ENCODE results near the gene PILRB. TPM values are rescaled to one million over a fixed set of nuclear protein-coding genes. Genes with fewer than 3 reads are reported as not detected.
"Not testable (repeated sequence)": the region's sequence is repeated elsewhere in the genome, so short reads cannot be mapped to it uniquely, and the experiment has no call there.

Gene PILRB
- total and polyA plus RNA-seq, 8 donors, result 14.7 to 218 (median 23.2) TPM

DNA sequence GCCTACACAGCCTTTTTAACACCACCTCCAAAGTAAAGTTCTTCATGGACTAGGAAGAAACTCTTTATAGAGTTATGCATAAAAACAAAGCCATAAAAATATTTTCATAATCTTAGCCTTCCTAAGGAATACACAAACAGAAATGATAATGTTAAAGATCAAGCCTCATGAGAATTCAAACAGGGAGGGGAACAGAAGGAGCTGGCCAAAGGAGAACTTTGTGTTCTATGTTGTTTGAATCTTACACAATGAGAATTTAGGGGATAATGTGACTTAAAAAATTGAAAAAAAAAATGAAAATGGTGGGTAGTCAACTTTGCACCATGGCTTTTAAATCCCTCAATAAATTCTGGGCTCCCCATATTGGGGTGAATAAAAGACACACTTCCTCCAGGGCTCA lies 9.1 kb upstream of the PILRB start:
- intact Hi-C loops (cut with DNase I), result no loop called here
- no peak overlapping the region for H3K27ac ChIP-seq
- no peaks in the 10 kb centered on the region for H3K9me3 ChIP-seq
- no peaks in the 10 kb centered on the region for H3K27me3 ChIP-seq
- DNase-seq (no peak), FAIRE-seq (no peak), ATAC-seq (no peak)
- H3K4me1 ChIP-seq, result peaks cover 0 to 5% (median 0%) of the 10 kb centered on the region in 3 donors
- H3K36me3 ChIP-seq, result peaks cover 0 to 43% (median 5%) of the 10 kb centered on the region in 3 donors
- TF ChIP-seq, protein P1, sequence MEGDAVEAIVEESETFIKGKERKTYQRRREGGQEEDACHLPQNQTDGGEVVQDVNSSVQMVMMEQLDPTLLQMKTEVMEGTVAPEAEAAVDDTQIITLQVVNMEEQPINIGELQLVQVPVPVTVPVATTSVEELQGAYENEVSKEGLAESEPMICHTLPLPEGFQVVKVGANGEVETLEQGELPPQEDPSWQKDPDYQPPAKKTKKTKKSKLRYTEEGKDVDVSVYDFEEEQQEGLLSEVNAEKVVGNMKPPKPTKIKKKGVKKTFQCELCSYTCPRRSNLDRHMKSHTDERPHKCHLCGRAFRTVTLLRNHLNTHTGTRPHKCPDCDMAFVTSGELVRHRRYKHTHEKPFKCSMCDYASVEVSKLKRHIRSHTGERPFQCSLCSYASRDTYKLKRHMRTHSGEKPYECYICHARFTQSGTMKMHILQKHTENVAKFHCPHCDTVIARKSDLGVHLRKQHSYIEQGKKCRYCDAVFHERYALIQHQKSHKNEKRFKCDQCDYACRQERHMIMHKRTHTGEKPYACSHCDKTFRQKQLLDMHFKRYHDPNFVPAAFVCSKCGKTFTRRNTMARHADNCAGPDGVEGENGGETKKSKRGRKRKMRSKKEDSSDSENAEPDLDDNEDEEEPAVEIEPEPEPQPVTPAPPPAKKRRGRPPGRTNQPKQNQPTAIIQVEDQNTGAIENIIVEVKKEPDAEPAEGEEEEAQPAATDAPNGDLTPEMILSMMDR (IDR thresholded peaks at IDR 0.05), result no peak
- H3K4me3 ChIP-seq, result no peak overlapping the region

DNA sequence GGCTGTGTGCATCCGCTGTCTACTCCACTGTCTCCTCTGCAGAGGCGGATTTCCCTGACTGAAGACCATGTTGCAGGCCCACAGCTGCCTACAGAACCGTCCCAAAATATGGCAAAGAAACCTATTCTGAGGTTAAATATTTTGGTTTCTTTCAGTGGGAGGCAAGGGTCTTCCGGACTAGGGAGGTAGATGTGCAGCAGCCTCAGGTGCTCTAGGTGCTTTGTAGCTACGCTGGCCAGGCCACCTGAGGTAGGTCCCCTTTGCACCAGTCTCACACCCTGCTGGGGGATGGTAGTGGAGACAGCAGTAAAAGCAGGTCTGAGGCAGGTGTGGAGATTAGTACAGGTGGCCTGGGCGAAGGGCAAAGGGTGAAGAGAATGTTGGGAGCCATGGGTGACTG lies 8.2 kb upstream of the PILRB start:
- Histone ChIP-seq H3K4me3 (no peak overlapping the region), H3K36me3 (peaks cover 0 to 52% (median 5%) of the 10 kb centered on the region in 3 donors), H3K27me3 (no peaks in the 10 kb centered on the region), H3K4me1 (peaks cover 0 to 1% (median 0%) of the 10 kb centered on the region in 3 donors), H3K27ac (no peak overlapping the region), H3K9me3 (no peaks in the 10 kb centered on the region)
- ATAC-seq, result no peak
- FAIRE-seq, result no peak
- no peak for DNase-seq
- 94 to 96% methylated on average over 6 of the region's 6 CpGs for WGBS, 2 donors
- TF ChIP-seq, protein P1 (IDR thresholded peaks at IDR 0.05), result no peak
- intact Hi-C loops (cut with DNase I), result no loop called here

DNA sequence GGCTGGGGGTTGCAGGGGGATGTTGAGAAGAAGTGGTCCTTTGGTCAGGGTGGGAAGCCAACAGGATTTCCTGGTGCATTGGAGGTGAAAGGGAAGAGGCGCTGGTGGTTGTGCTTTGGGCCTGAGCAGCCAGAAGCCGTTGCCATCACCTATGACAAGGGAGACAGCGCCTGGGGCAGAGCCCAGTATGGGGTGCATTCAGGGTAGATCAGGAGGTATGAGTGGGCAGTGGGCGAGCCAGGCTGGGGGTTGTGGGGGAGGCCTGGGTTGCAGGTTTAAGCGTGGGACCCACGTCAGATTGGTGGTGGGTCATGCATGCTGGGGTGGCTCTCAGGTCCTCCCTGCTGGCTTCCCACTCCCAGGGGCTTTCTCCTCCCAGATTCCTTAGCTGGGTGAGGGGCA lies 6.3 kb upstream of the PILRB start:
- ATAC-seq (no peak), DNase-seq (no peak), FAIRE-seq (no peak)
- H3K4me1 ChIP-seq, result no peaks in the 10 kb centered on the region
- TF ChIP-seq, protein P1 (IDR thresholded peaks at IDR 0.05), result no peak
- H3K27ac ChIP-seq, result no peak overlapping the region
- no peaks in the 10 kb centered on the region for H3K9me3 ChIP-seq
- intact Hi-C loops (cut with DNase I), result no loop called here
- no peak overlapping the region for H3K4me3 ChIP-seq
- H3K27me3 ChIP-seq, result no peaks in the 10 kb centered on the region
- H3K36me3 ChIP-seq, result peaks cover 0 to 56% (median 2%) of the 10 kb centered on the region in 3 donors
- WGBS, 2 donors, result 85 to 91% methylated on average over 6 of the region's 6 CpGs

DNA sequence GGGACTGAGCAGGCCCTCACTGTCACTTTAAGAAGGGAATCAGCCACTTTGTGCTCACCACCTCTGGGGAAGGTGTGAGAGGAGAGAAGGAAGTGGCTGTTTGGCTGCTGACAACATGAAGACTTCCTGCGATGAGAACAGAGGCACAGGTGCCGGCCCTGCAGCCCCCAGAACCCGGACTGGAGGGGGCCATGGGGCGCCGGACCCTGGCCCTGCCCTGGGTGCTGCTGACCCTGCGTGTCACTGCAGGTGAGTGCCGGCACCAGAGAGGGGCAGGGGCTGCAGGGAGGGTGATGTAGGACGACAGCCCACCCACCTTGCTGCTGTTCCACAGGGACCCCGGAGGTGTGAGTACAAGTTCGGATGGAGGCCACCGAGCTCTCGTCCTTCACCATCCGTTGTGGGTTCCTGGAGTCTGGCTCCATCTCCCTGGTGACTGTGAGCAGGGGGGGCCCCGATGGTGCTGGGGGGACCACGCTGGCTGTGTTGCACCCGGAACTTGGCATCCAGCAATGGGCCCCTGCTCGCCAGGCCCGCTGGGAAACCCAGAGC lies 5.6 kb upstream of the PILRB start:
- 89 to 91% methylated on average over 12 to 18 of the region's 18 CpGs for WGBS, 2 donors
- H3K9me3 ChIP-seq; H3K27me3 ChIP-seq; H3K4me1 ChIP-seq; intact Hi-C loops (cut with DNase I); H3K27ac ChIP-seq; H3K4me3 ChIP-seq; FAIRE-seq: not testable (repeated sequence)
- peaks cover 0 to 49% (median 2%) of the 10 kb centered on the region in 3 donors for H3K36me3 ChIP-seq
- DNase-seq, result peak in 2 of 6 donors; percentile 5 to 65
- ATAC-seq, result peak in 2 of 4 donors; percentile 12 to 16

DNA sequence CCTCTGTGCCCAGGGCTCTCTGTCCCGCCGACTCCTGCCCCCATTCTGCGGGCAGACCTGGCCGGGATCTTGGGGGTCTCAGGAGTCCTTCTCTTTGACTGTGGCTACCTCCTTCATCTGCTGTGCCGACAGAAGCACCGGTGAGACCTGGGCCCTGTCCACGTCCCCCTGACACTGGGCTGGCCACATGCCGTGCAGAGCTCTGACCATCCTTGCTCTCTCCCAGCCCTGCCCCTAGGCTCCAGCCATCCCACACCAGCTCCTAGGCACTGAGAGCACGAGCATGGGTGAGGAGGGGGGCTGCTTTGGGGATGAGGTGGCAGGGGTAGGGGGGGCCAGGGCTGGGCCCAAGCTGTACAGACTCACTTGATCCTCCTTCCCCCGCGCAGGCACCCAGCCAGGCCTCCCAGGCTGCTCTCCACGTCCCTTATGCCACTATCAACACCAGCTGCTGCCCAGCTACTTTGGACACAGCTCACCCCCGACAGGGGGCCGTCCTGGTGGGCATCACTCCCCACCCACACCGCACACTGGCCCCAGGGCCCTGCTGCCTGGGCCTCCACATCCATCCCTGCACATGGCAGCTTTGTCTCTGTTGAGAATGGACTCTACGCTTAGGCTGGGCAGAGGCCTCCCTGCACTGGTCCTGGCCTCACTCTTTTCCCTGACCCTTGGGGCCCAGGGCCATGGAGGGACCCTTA lies 4.8 kb upstream of the PILRB start:
- no peaks in the 10 kb centered on the region for H3K9me3 ChIP-seq
- peaks cover 0 to 45% (median 2%) of the 10 kb centered on the region in 3 donors for H3K36me3 ChIP-seq
- ATAC-seq (peak in 1 of 4 donors; percentile 19), DNase-seq (peak in 1 of 6 donors; percentile 77), FAIRE-seq (no peak)
- intact Hi-C loops (cut with DNase I), result no loop called here
- no peak overlapping the region for H3K27ac ChIP-seq
- 91% methylated on average over 16 of the region's 16 CpGs for WGBS, 2 donors
- H3K27me3 ChIP-seq, result no peaks in the 10 kb centered on the region
- TF ChIP-seq, protein P1 (IDR thresholded peaks at IDR 0.05), result no peak
- H3K4me1 ChIP-seq, result no peaks in the 10 kb centered on the region
- H3K4me3 ChIP-seq, result no peak overlapping the region
